Dendritic cell treated with granulocyte-macrophage colony-stimulating factor and Interleukin-4, amounts not matched to agents 40 ng/mL and 50 ng/mL, for 4 days (primary cell): Measurements from ENCODE around the gene GAS2L2.
A peak's percentile ranks its signal among the peaks of the same experiment; 100 is the strongest.
"Not testable (repeated sequence)": the region's sequence is repeated elsewhere in the genome, so short reads cannot be mapped to it uniquely, and the experiment has no call there.

Experiments
- H3K27ac Mint-ChIP-seq: one replicate; pipeline ENCODE4 v1.8.0; 2022; ENCODE audit warnings: mild to moderate bottlenecking, mixed read lengths
- H3K27me3 Mint-ChIP-seq: one replicate; pipeline ENCODE4 v1.8.0; 2022; ENCODE audit warnings: mild to moderate bottlenecking, mixed read lengths
- H3K36me3 Mint-ChIP-seq: one replicate; pipeline ENCODE4 v1.8.0; 2022; ENCODE audit warnings: low read depth, mixed read lengths
- H3K4me1 Mint-ChIP-seq: one replicate; pipeline ENCODE4 v1.8.0; 2022; ENCODE audit warnings: low read depth, mixed read lengths
- H3K4me3 Mint-ChIP-seq: one replicate; pipeline ENCODE4 v1.8.0; 2022; ENCODE audit warnings: mild to moderate bottlenecking, moderate library complexity, mixed read lengths
- H3K9me3 Mint-ChIP-seq: one replicate; pipeline ENCODE4 v1.8.0; 2022; ENCODE audit warnings: mixed read lengths
- intact Hi-C: fragments of 100-400 bp; cut with micrococcal nuclease; formaldehyde crosslinking; loops from one replicate; pipeline ENCODE4 v1.15.0; 2022

The GAS2L2 gene

DNA sequence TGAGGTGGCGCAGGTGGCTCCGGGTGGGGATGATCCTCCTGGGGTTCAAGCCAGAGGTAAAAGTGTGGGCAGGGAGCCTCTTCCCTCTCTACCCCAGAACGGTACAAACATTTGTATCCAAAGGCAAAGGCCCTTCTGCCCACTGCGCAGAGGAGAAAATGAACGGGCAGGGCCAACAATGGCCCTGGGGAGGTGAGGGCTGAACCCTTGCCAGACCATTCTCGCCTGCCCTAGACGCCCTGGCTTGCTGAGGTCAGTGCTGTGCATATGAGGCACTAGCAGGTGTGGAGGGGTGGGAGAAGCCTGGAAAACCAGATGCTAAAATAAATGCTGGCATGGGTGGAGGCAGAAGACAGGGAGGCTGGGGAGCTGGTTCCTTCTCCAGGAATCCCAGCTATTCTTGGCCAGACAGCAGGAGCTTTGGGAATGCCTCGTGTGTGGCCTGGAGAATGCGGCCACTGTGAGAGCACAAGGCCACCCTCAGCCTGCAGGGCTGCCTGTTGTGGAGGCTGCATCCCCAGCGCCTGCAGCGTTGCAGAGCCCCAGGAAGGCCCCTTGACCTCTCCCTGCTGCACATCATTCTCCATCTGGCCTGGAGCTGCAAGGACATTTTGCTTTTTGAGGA is 12.2 kb upstream of the GAS2L2 start:
- H3K9me3 Mint-ChIP-seq = no peaks in the 10 kb centered on the region
- intact Hi-C loops = no loop called here
- peaks cover 13% of the 10 kb centered on the region for H3K4me1 Mint-ChIP-seq
- peaks cover 43% of the 10 kb centered on the region for H3K27me3 Mint-ChIP-seq
- H3K4me3 Mint-ChIP-seq = no peak overlapping the region
- H3K27ac Mint-ChIP-seq = no peak overlapping the region
- H3K36me3 Mint-ChIP-seq = no peaks in the 10 kb centered on the region

DNA sequence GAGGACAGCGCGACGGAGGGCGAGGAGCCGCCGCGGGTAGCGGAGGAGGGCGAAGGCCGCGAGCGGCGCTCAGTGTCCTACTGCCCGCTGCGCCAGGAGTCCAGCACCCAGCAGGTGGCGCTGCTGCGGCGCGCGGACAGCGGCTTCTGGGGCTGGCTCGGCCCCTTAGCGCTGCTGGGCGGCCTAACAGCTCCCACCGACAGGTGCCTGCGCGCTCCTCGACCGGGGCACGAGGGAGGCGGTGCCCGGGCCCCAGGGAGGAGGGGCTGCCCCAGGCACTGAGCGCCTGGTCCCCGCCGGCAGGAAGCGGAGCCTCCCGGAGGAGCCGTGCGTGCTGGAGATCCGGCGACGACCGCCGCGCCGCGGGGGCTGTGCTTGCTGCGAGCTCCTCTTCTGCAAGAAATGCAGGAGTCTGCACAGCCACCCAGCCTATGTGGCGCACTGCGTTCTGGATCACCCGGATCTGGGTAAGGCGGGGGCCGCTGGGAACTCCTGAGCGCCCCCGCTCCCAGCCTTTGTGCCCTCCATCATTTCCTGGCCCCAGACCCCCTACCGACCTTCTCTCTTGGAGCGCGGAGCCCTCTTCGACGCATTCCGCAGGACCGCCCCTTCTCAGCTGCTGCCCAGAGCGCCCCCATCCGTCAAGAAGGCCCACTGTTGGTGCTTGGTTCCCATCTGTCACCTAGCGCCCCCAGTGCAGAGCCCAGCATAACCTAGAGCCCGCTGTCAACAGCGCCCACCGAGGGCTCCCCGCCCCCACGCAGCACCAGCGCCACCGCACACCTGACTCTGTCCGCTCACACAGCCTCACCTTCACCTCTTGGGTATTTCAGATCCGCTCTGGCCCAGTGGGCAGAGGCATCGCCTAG is 11.3 kb upstream of the GAS2L2 start:
- peaks cover 13% of the 10 kb centered on the region for H3K4me1 Mint-ChIP-seq
- peaks cover 47% of the 10 kb centered on the region for H3K27me3 Mint-ChIP-seq
- intact Hi-C loops = loop anchor here (1.0 kb wide), 2 partner anchors 40 to 45 kb away; partner anchors contain the start of gene TAF15
- H3K36me3 Mint-ChIP-seq = no peaks in the 10 kb centered on the region
- H3K4me3 Mint-ChIP-seq = peak overlapping the region; percentile 78
- no peaks in the 10 kb centered on the region for H3K9me3 Mint-ChIP-seq
- H3K27ac Mint-ChIP-seq = peak overlapping the region; percentile 40

DNA sequence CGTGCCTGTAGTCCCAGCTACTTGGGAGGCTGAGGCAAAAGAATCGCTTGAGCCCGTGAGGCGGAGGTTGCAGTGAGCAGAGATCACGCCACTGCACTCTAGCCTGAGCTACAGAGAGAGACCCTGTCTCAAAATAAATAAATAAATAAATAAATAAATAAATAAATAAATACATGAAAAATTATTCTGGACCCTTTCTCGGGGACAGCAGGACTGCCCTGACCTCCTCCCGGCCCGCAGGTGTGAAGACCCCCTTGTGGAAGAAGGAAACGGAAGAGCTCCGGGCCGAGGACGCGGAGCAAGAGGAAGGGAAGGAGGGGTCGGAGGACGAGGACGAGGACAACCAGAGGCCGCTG is 10.7 kb upstream of the GAS2L2 start:
- H3K27ac Mint-ChIP-seq = no peak overlapping the region
- H3K4me3 Mint-ChIP-seq = peak overlapping the region; percentile 78
- H3K27me3 Mint-ChIP-seq = peaks cover 47% of the 10 kb centered on the region
- peaks cover 13% of the 10 kb centered on the region for H3K4me1 Mint-ChIP-seq
- intact Hi-C loops = loop anchor here (1.0 kb wide), 2 partner anchors 41 to 46 kb away; partner anchors contain the start of gene TAF15
- H3K9me3 Mint-ChIP-seq = no peaks in the 10 kb centered on the region
- no peaks in the 10 kb centered on the region for H3K36me3 Mint-ChIP-seq

DNA sequence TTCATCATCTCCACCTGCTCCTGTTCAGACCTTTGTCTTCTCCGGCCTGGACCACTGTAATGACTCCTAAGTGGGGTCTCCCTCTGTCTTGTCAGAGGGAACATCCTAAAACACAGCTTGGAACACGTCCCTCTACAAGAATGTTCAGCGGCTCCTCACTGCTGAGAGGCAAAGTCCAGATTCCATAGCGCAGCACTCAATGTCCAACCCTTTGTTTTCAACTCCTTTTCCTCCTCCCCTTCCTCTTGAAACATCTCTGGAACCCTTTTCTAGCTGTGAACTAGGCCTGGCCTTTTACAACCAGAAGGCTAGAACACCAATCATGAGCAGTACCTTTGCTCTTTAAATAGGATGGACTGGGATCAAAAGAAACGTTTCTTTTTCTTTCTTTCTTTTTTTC is 8.6 kb upstream of the GAS2L2 start:
- Mint-ChIP-seq H3K36me3 (no peaks in the 10 kb centered on the region), H3K27ac (no peak overlapping the region), H3K27me3 (peaks cover 40% of the 10 kb centered on the region), H3K4me3 (no peak overlapping the region), H3K9me3 (no peaks in the 10 kb centered on the region), H3K4me1 (peaks cover 14% of the 10 kb centered on the region)
- intact Hi-C loops = no loop called here

DNA sequence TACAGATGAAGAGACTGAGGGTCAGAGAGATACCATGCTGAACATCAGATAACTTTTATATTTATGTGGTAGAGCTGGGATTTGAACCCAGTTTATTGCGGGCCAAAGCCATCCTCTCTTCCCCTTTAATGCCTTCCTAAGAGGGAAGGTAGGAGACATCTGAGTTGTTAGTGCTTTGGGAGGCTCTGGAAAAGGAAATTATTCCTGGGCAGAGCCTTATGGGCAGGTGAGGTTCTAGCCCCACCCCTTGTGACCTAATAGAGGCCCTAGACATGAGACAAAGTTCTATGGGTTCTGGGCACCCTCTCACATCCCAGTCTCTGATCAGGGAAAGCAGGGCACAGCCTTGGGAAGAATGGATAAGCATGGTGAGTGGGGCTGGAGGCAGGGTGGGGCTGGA is 7.5 kb upstream of the GAS2L2 start, which contains the start of gene C17orf50:
Gene C17orf50, plus strand, starts transcription at position 301 of the 400 bp plus-strand sequence. Its CDS starts 55 bp downstream, at position 356.
- H3K27ac Mint-ChIP-seq = no peak within 1 kb of the TSS
- H3K4me3 Mint-ChIP-seq = no peak within 1 kb of the TSS
- H3K4me1 Mint-ChIP-seq = peaks cover 24% of the 10 kb centered on the region
- no peaks in the 10 kb centered on the region for H3K36me3 Mint-ChIP-seq
- H3K9me3 Mint-ChIP-seq = no peaks in the 10 kb centered on the region
- intact Hi-C loops = no loop called here
- H3K27me3 Mint-ChIP-seq = peaks cover 33% of the 10 kb centered on the region

DNA sequence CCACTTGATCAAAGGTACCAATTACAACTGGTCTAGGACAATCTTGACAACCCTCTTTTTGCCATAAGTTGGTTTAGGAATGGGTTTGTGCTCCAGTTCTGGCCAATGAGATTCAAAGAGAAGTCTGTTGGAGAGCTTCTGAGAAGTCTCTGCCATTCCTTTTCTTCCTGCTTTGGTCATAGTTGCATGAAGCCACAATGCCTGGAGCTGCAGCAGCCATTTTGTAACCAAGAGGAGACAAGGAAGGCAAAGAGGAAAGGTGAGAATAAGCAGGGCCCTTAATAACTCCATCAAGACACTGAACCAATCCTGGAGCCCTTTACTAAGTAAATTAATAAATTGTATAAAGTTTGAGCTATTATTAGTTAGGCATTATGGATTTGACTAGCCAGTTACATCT is 4.2 kb upstream of the GAS2L2 start:
- H3K36me3 Mint-ChIP-seq = no peaks in the 10 kb centered on the region
- no peak overlapping the region for H3K27ac Mint-ChIP-seq
- intact Hi-C loops = no loop called here
- no peaks in the 10 kb centered on the region for H3K9me3 Mint-ChIP-seq
- no peak overlapping the region for H3K4me3 Mint-ChIP-seq
- H3K4me1 Mint-ChIP-seq = peaks cover 26% of the 10 kb centered on the region
- H3K27me3 Mint-ChIP-seq = peaks cover 27% of the 10 kb centered on the region

DNA sequence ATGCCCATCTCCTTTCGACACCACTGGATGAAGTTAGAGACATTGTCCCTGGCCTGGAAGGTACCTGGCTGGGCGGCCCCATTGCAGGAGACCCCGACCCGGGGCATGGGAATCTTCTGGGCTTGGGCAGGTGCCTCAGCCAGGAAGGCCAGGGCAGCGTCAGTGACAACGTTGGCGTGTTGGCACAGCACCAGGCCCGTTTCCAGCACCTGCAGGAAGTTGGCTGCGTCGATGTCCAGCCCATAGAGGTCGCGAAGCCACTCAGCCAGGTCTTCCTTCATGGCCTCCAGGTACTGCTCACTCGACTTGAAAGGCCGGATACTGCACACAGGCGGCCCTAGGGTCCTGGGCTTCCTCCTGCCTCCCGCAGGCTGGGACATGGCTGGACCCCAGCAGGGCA is 568 bp downstream of the GAS2L2 start:
- Mint-ChIP-seq H3K4me3 (no peak overlapping the region), H3K27ac (no peak overlapping the region), H3K27me3 (peaks cover 58% of the 10 kb centered on the region), H3K36me3 (no peaks in the 10 kb centered on the region), H3K4me1 (peaks cover 46% of the 10 kb centered on the region), H3K9me3 (no peaks in the 10 kb centered on the region)
- intact Hi-C loops = no loop called here

DNA sequence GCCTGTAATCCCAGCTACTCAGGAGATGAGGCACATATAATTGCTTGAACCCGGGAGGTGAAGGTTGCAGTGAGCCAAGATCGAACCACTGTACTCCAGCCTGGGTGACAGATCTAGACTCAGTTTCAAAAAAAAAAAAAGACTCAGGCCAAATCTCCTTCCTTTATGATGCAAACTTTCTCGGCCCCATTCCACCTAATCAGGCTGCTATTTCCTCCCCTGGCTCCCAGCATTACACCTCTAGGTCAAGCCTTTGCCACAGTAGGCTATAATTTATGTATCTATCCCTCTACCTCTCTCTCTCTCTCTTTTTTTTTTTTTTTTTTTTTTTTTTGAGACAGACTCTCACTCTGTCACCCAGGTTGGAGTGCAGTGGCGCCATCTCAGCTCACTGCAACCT is 1.5 kb downstream of the GAS2L2 start:
- Mint-ChIP-seq H3K4me1 (peaks cover 45% of the 10 kb centered on the region), H3K27me3 (peaks cover 58% of the 10 kb centered on the region)
- H3K4me3 Mint-ChIP-seq, intact Hi-C loops, H3K27ac Mint-ChIP-seq, H3K36me3 Mint-ChIP-seq, H3K9me3 Mint-ChIP-seq: not testable (repeated sequence)

DNA sequence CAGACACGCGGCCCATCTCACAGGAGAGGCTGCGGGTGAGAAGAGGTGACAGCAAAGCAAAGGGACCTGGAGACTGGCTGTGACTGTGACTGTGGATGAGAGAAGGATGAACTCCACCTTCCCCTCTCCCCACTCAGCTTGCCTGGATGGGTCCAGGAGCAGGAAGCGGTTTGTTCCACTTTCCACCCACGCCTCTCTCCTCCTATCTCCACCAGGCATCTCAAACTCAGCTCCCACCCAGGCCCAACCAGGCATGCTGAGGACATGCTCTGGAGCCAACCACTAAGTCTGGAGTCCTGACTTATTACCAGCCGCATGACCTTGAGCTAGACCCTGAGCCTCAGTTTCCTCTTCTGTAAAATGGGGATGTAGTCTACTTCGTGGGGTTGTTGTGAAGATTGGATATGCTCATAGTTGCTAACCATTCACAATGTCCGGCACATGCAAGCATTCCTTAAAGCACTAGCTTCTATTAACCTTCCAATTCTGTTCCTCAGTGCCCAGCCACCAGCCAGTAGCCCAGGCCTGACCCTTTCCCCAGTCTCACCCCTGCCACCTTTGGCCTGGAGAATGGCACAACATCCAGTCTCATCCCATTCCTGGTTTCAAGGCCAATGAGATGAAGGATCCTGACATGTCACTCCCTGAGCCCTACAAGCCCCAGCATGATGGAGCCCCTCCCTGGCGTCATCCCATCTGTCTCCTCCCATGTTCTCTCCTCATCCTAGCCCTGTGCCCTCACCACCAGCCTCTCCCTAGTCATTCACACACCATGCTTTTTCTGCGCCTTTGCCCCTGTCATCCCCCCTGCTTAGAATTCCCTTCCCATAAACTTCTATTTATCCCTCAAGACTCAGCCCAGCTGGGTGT is 2.3 kb downstream of the GAS2L2 start:
- Mint-ChIP-seq H3K27me3 (peaks cover 60% of the 10 kb centered on the region), H3K36me3 (no peaks in the 10 kb centered on the region), H3K4me1 (peaks cover 37% of the 10 kb centered on the region), H3K4me3 (no peak overlapping the region), H3K27ac (no peak overlapping the region), H3K9me3 (no peaks in the 10 kb centered on the region)
- intact Hi-C loops = no loop called here

DNA sequence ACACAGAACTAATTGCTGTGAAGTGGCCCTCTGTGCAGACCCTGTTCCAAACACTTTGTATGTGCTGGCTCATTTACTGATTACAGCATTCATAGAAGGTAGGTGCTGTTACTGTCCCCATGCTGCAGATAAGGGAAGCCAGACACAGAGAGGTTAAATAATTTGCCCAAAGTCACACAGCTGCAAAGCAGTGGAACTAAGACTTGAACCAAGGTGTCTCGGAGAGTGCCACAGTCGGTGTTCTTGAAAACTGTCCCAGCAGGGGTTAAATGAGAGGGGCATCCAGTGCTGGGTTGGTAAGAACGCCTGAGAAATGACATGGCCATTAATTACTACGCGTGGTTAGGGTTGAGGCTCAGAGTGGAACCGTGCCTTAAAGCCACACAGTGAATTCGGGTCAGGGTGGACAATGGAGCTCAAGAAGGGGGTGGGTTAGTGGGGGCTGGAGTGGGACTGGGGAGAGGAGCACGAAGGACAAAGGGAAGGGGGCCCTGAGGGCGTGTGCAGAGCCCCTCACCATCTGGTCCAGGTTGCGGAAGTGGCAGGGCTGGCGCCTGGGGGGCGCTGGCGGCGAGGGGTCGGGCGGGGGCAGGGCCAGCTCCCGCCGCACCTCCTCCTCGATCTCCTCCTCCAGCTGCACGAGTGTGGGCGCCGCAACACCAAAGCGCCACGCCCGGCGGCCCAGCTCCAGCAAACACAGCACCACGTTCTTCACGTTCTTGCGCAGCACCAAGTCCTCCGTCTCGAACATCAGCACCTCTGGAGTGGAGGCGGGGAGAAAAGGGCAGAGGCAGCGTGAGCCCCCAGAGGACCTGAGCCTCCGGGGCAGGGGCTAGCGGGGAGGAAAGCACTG is 3.3 kb downstream of the GAS2L2 start:
- H3K36me3 Mint-ChIP-seq = no peaks in the 10 kb centered on the region
- H3K27me3 Mint-ChIP-seq = peaks cover 60% of the 10 kb centered on the region
- no peaks in the 10 kb centered on the region for H3K9me3 Mint-ChIP-seq
- H3K4me1 Mint-ChIP-seq = peaks cover 30% of the 10 kb centered on the region
- no peak overlapping the region for H3K27ac Mint-ChIP-seq
- intact Hi-C loops = loop anchor here (5.0 to 10.0 kb wide), 2 partner anchors 212 to 435 kb away; partner anchors contain the start of gene SLFN12L
- H3K4me3 Mint-ChIP-seq = peak overlapping the region; percentile 13

DNA sequence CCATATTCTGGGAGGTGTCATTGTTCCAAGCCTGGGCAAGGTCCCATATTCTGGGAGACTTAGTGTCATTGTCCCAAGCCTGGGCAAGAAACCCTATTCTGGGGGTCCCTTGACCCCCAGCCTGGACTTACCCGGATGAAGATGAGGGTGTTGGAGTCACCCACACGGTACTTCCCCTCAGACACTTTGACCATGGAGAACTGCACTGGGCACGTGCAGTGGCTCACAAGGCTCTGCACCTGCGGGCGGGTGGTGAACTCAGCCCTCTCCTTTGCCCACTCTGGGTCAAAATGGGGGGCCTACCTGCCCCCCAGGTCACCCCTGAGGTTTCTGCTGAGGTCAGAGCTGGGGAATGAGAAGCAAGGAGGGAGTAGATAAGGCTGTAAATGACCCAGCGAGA is 4.1 kb downstream of the GAS2L2 start:
- Mint-ChIP-seq H3K9me3 (no peaks in the 10 kb centered on the region), H3K4me1 (peaks cover 27% of the 10 kb centered on the region), H3K36me3 (no peaks in the 10 kb centered on the region), H3K4me3 (no peak overlapping the region), H3K27ac (no peak overlapping the region), H3K27me3 (peaks cover 60% of the 10 kb centered on the region)
- intact Hi-C loops = loop anchor here (5.0 to 10.0 kb wide), 2 partner anchors 212 to 434 kb away; partner anchors contain the start of gene SLFN12L

DNA sequence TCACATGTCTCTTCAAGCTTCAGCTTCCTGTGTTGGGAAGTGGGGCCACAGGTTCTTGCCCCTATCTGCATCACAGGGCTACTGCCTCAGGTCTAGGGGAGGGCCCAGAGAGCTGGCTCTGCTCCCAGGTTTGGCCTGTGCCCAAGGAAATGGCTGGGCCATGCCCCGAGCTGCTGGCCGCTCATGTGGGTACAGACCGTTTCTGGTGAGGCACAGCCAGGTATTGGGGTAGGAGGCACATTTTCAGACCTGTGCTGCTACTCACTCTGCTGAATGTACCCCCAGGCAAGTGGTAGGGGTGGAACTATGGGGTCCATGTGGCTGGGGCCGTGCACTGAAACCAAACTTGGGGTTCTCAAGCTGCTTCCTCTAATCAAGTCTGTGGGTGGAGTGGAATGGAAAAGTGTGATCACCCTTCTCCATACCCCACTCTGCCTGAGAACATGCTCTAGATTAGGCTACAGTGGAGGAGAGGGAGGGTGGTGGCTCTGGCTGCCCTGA is 4.6 kb downstream of the GAS2L2 start:
- Mint-ChIP-seq H3K36me3 (no peaks in the 10 kb centered on the region), H3K9me3 (no peaks in the 10 kb centered on the region), H3K4me3 (no peak overlapping the region), H3K4me1 (peaks cover 27% of the 10 kb centered on the region), H3K27ac (no peak overlapping the region), H3K27me3 (peaks cover 60% of the 10 kb centered on the region)
- intact Hi-C loops = loop anchor here (5.0 to 10.0 kb wide), 2 partner anchors 211 to 434 kb away; partner anchors contain the start of gene SLFN12L
